DND-41 (cell line): ENCODE data around the gene TMEM250.

Source experiments
- ATAC-seq: fragments of 200-7000 bp; cut with Tn5 transposase; 3 replicates; pipeline ENCODE4 v1.9.1; 2021; ENCODE audit warnings: low read depth; ENCODE audit not compliant: insufficient read depth
- DNase-seq: peaks from one replicate; pipeline ENCODE4 v3.0.0-alpha.2; 2020
- H2AFZ ChIP-seq: 2 replicates; pipeline ENCODE4 v1.6.0; 2012; ENCODE audit warnings: low read depth, low read length
- H3K27ac ChIP-seq: 2 replicates; pipeline ENCODE4 v1.5.1; 2012; ENCODE audit warnings: low read length, inconsistent platforms
- H3K27me3 ChIP-seq: fragments of 200-600 bp; sonication (generic); 2 replicates; pipeline ENCODE4 v1.6.0; 2012; ENCODE audit warnings: low read length, mild to moderate bottlenecking, inconsistent platforms; ENCODE audit not compliant: insufficient read depth, poor library complexity
- H3K36me3 ChIP-seq: 2 replicates; pipeline ENCODE4 v1.5.1; 2012; ENCODE audit warnings: low read length, inconsistent platforms; ENCODE audit not compliant: insufficient read depth
- H3K4me1 ChIP-seq: 2 replicates; pipeline ENCODE4 v1.5.1; 2012; ENCODE audit warnings: mild to moderate bottlenecking, low read length; ENCODE audit not compliant: insufficient read depth
- H3K4me2 ChIP-seq: 2 replicates; pipeline ENCODE4 v1.6.0; 2012; ENCODE audit warnings: mild to moderate bottlenecking, moderate library complexity, low read length, inconsistent platforms; ENCODE audit not compliant: insufficient read depth
- H3K4me3 ChIP-seq, 2 experiments: fragments of 200-600 bp in 1 of 2; shearing (Covaris generic) in 1 of 2; 2 replicates each; pipeline ENCODE4 v1.5.1; 2012 to 2016; ENCODE audit warnings: inconsistent platforms in 2 of 2, low read length in 2 of 2, mild to moderate bottlenecking in 2 of 2, low read depth in 1 of 2, moderate library complexity in 1 of 2
- H3K79me2 ChIP-seq: 2 replicates; pipeline ENCODE4 v1.6.0; 2012; ENCODE audit warnings: low read length, inconsistent platforms; ENCODE audit not compliant: insufficient read depth
- H3K9ac ChIP-seq: 2 replicates; pipeline ENCODE4 v1.6.0; 2012; ENCODE audit warnings: low read depth, mild to moderate bottlenecking, inconsistent platforms, low read length, moderate library complexity
- H3K9me3 ChIP-seq: 2 replicates; pipeline ENCODE4 v1.5.1; 2012; ENCODE audit warnings: low read length, moderate library complexity, mild to moderate bottlenecking, inconsistent platforms; ENCODE audit not compliant: insufficient read depth, severe bottlenecking
- H4K20me1 ChIP-seq: 2 replicates; pipeline ENCODE4 v1.6.0; 2012; ENCODE audit warnings: low read length; ENCODE audit not compliant: insufficient read depth
- EZH2 ChIP-seq: IDR thresholded peaks from 3 replicates; pipeline ENCODE4 v1.6.1; 2012; ENCODE audit warnings: borderline replicate concordance, low read depth, mild to moderate bottlenecking, moderate library complexity, low read length, inconsistent platforms; ENCODE audit not compliant: severe bottlenecking
- TF ChIP-seq, protein P1 (sequence below): IDR thresholded peaks from 2 replicates; pipeline ENCODE4 v1.5.1; 2012; ENCODE audit warnings: borderline replicate concordance, low read length, moderate library complexity, mild to moderate bottlenecking; ENCODE audit not compliant: poor library complexity, severe bottlenecking; ENCODE audit errors: extremely low read depth

Gene TMEM250

GRCh38 chr9:136092741-136093140, 25.9 kb downstream of the TMEM250 start:
- no peak overlapping the region for H3K4me2 ChIP-seq
- no peak overlapping the region for H3K9ac ChIP-seq
- H3K36me3 ChIP-seq: no peaks in the 10 kb centered on the region
- TF ChIP-seq, protein P1, sequence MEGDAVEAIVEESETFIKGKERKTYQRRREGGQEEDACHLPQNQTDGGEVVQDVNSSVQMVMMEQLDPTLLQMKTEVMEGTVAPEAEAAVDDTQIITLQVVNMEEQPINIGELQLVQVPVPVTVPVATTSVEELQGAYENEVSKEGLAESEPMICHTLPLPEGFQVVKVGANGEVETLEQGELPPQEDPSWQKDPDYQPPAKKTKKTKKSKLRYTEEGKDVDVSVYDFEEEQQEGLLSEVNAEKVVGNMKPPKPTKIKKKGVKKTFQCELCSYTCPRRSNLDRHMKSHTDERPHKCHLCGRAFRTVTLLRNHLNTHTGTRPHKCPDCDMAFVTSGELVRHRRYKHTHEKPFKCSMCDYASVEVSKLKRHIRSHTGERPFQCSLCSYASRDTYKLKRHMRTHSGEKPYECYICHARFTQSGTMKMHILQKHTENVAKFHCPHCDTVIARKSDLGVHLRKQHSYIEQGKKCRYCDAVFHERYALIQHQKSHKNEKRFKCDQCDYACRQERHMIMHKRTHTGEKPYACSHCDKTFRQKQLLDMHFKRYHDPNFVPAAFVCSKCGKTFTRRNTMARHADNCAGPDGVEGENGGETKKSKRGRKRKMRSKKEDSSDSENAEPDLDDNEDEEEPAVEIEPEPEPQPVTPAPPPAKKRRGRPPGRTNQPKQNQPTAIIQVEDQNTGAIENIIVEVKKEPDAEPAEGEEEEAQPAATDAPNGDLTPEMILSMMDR: no peak
- TF ChIP-seq EZH2: no peak
- H3K79me2 ChIP-seq: no peaks in the 10 kb centered on the region
- peaks cover 10% of the 10 kb centered on the region for H3K27me3 ChIP-seq
- H2AFZ ChIP-seq: no peak overlapping the region
- H3K4me3 ChIP-seq: no peak overlapping the region
- DNase-seq: no peak
- no peaks in the 10 kb centered on the region for H3K9me3 ChIP-seq
- ATAC-seq: no peak
- H3K4me1 ChIP-seq: peaks cover 7% of the 10 kb centered on the region; the same call in 1 of the 2 replicates
- no peak overlapping the region for H3K27ac ChIP-seq
- H4K20me1 ChIP-seq: no peaks in the 10 kb centered on the region; the same call in 1 of the 2 replicates

DNA sequence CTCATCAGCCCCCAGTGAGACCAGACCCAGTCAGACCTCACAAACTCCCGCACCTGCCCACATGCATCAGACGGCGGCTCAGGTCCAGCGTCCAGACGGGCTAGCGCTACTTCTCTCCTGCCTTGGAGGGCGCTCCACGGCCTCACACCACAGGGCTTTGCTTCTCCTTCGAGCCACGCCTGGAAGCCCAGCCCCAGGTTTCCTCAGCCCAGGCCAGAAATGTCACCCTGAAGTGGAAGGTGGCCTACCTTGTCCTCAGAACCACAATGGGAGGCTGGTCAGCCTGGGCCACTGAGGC, 26.4 kb downstream of the TMEM250 start:
- no peaks in the 10 kb centered on the region for H3K36me3 ChIP-seq
- H3K27me3 ChIP-seq: peaks cover 10% of the 10 kb centered on the region
- no peak overlapping the region for H3K9ac ChIP-seq
- no peaks in the 10 kb centered on the region; the same call in 1 of the 2 replicates for H4K20me1 ChIP-seq
- H3K4me3 ChIP-seq: no peak overlapping the region
- H3K79me2 ChIP-seq: no peaks in the 10 kb centered on the region
- no peak overlapping the region for H2AFZ ChIP-seq
- no peaks in the 10 kb centered on the region for H3K9me3 ChIP-seq
- no peak overlapping the region for H3K4me2 ChIP-seq
- H3K27ac ChIP-seq: no peak overlapping the region
- DNase-seq (no peak), ATAC-seq (no peak)
- TF ChIP-seq EZH2: no peak
- TF ChIP-seq, protein P1: no peak
- H3K4me1 ChIP-seq: peaks cover 7% of the 10 kb centered on the region; the same call in 1 of the 2 replicates

- peaks cover 7% of the 10 kb centered on the region; the same call in 1 of the 2 replicates for H3K4me1 ChIP-seq
- no peaks in the 10 kb centered on the region; the same call in 1 of the 2 replicates for H4K20me1 ChIP-seq
- no peak overlapping the region for H3K4me3 ChIP-seq
- TF ChIP-seq, protein P1: no peak
- TF ChIP-seq EZH2: no peak
- no peaks in the 10 kb centered on the region for H3K9me3 ChIP-seq
- H3K9ac ChIP-seq: no peak overlapping the region
- no peak overlapping the region for H3K4me2 ChIP-seq
- ATAC-seq (no peak), DNase-seq (no peak)
- H3K27ac ChIP-seq: no peak overlapping the region
- peaks cover 10% of the 10 kb centered on the region for H3K27me3 ChIP-seq
- H2AFZ ChIP-seq: no peak overlapping the region
- H3K36me3 ChIP-seq: no peaks in the 10 kb centered on the region
- no peaks in the 10 kb centered on the region for H3K79me2 ChIP-seq
Observed at GRCh38 chr9:136091582-136092352, 26.9 kb downstream of the TMEM250 start.
